Karpas-422 (cell line): ENCODE measurements around the gene FTL. TPM values are rescaled to one million over a fixed set of nuclear protein-coding genes. Genes with fewer than 3 reads are reported as not detected.

ENCODE experiments used
- DNase-seq: peaks from one replicate; pipeline ENCODE4 v3.0.0-alpha.2; 2015
- H2AFZ ChIP-seq: fragments of 200-600 bp; sonication (generic); 2 replicates; pipeline ENCODE4 v1.6.1; 2014; ENCODE audit warnings: antibody characterized with exemption, low read length, mixed read lengths
- H3K27ac ChIP-seq: fragments of 200-600 bp; sonication (generic); 2 replicates; pipeline ENCODE4 v1.5.1; 2014; ENCODE audit warnings: mild to moderate bottlenecking, low read length, moderate library complexity
- H3K27me3 ChIP-seq: fragments of 200-600 bp; sonication (generic); 2 replicates; pipeline ENCODE4 v1.6.1; 2014; ENCODE audit warnings: low read length, mixed read lengths
- H3K36me3 ChIP-seq: fragments of 200-600 bp; sonication (generic); 2 replicates; pipeline ENCODE4 v1.6.1; 2014; ENCODE audit warnings: low read length, mixed read lengths; ENCODE audit not compliant: insufficient read depth
- H3K4me1 ChIP-seq: fragments of 200-600 bp; sonication (generic); 2 replicates; pipeline ENCODE4 v1.6.1; 2014; ENCODE audit warnings: mild to moderate bottlenecking, low read length, mixed read lengths
- H3K4me2 ChIP-seq: fragments of 200-600 bp; sonication (generic); 2 replicates; pipeline ENCODE4 v1.6.1; 2014; ENCODE audit warnings: low read length, low read depth, mild to moderate bottlenecking; ENCODE audit not compliant: poor library complexity, severe bottlenecking
- H3K4me3 ChIP-seq: fragments of 200-600 bp; sonication (generic); 2 replicates; pipeline ENCODE4 v1.5.1; 2014; ENCODE audit warnings: mild to moderate bottlenecking, antibody characterized with exemption, low read length, mixed read lengths
- H3K79me2 ChIP-seq: fragments of 200-600 bp; sonication (generic); 2 replicates; pipeline ENCODE4 v1.6.1; 2014; ENCODE audit warnings: mild to moderate bottlenecking, low read length, mixed read lengths
- H3K9ac ChIP-seq: fragments of 200-600 bp; sonication (generic); 2 replicates; pipeline ENCODE4 v1.6.0; 2014; ENCODE audit warnings: low read length
- H3K9me2 ChIP-seq: fragments of 200-600 bp; sonication (generic), shearing (Covaris generic); replicated peaks from 2 replicates; pipeline ENCODE4 v1.6.0; 2014; ENCODE audit warnings: mild to moderate bottlenecking, low read length, moderate library complexity; ENCODE audit not compliant: insufficient read depth
- H3K9me3 ChIP-seq: fragments of 300-700, 200-600 bp; sonication (generic); 2 replicates; pipeline ENCODE4 v1.6.1; 2014; ENCODE audit warnings: low read length, mixed read lengths
- H4K20me1 ChIP-seq: fragments of 200-600 bp; sonication (generic); 2 replicates; pipeline ENCODE4 v1.6.1; 2014; ENCODE audit warnings: mild to moderate bottlenecking, antibody characterized with exemption, low read length, low read depth; ENCODE audit not compliant: insufficient read depth
- total RNA-seq: library from RNA; depleted of rRNA; stranded (reverse); fragments of >200 nt; shearing (Covaris generic); gene quantifications from 2 replicates; pipeline ENCODE4 v1.2.3, GENCODE V29; 2014; ENCODE audit warnings: low replicate concordance

The FTL gene
- total RNA-seq, 1 experiment from 2014 or later = 6,638 TPM

DNA sequence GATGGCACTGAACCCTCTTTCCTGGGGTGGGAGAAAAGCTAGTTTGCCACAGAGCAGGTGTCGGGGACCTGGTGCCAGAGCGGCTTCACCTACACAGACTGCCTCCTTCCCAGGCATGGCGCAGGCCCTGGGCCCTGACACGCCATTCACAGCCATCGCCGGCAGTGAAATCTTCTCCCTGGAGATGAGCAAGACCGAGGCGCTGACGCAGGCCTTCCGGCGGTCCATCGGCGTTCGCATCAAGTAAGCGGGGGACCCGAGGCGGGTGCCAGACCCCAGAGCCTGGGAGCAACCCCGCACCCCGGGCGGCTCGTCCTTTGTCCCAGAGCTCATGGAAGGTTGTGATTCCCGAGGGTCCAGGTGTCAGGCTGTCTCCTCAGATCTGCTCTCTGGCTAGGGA lies 41.8 kb downstream of the FTL start:
- Histone ChIP-seq H3K27ac (no peak overlapping the region), H3K36me3 (peaks cover 38% of the 10 kb centered on the region), H3K4me3 (no peak overlapping the region), H3K4me1 (no peaks in the 10 kb centered on the region), H3K9me2 (no peaks in the 10 kb centered on the region), H3K4me2 (no peak overlapping the region), H4K20me1 (0 out of 2 replicates have a peak, but pooled peaks cover 3% of the 10 kb centered on the region), H3K9ac (no peak overlapping the region), H3K9me3 (no peaks in the 10 kb centered on the region), H3K27me3 (no peaks in the 10 kb centered on the region), H2AFZ (no peak overlapping the region), H3K79me2 (no peaks in the 10 kb centered on the region; the same call in 1 of the 2 replicates)
- no peak for DNase-seq

DNA sequence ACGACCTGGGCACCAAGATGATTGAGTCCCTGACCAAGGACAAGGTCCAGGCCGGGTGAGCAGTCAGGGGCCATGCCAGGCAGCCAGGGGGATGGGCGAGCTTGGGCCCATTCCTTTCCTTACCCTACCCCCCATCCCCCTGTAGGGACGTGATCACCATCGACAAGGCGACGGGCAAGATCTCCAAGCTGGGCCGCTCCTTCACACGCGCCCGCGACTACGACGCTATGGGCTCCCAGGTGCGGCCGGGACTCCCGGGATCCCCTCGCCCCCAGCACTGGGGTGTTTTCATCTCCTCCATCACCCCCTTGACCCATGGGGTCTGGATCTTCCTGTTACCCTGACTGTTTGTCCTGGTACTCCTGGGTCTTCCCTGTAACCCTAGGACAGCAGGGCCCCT lies 44.7 kb downstream of the FTL start:
- Histone ChIP-seq H3K79me2 (no peaks in the 10 kb centered on the region), H3K4me3 (no peak overlapping the region), H3K9me3 (no peaks in the 10 kb centered on the region), H3K27me3 (no peaks in the 10 kb centered on the region), H3K4me1 (no peaks in the 10 kb centered on the region), H4K20me1 (0 out of 2 replicates have a peak, but pooled peaks cover 8% of the 10 kb centered on the region), H3K27ac (no peak overlapping the region), H2AFZ (no peak overlapping the region), H3K9ac (no peak overlapping the region), H3K9me2 (no peaks in the 10 kb centered on the region), H3K4me2 (no peak overlapping the region), H3K36me3 (peaks cover 25% of the 10 kb centered on the region)
- DNase-seq = no peak

DNA sequence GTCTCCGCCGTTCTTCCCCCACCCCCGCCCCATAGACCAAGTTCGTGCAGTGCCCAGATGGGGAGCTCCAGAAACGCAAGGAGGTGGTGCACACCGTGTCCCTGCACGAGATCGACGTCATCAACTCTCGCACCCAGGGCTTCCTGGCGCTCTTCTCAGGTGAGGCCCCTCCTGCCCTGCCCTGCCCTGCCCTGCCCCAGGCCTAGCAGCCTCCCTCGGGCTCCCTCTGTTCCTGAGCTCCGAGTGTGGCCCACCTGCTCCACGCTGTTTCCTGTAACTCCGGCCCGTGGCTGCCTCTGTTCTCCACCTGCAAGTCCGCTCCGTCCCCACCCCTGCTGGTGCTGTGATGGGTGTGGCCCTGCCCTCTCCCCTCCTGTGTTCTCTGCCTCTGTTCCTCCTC lies 45.3 kb downstream of the FTL start:
- no peak overlapping the region for H3K9ac ChIP-seq
- peaks cover 22% of the 10 kb centered on the region for H3K36me3 ChIP-seq

DNA sequence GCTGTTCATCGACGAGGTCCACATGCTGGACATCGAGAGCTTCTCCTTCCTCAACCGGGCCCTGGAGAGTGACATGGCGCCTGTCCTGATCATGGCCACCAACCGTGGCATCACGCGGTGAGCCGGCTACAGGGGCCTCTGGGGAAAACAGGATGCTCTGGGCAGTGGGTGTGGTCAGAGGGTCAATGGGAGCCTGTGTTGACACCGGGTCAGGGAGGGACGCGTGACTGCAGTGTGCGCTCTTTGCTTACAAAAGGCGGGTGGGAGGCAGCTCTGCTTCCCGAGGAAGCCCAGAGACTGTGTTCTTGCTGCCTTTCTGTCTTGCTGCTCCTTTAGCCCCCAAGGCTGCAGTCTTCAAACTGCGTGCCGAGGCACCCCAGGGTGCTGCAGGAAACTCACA lies 46.1 kb downstream of the FTL start:
- Histone ChIP-seq H3K27me3 (no peaks in the 10 kb centered on the region), H3K9me2 (no peaks in the 10 kb centered on the region), H3K9me3 (no peaks in the 10 kb centered on the region), H3K36me3 (peaks cover 22% of the 10 kb centered on the region), H3K79me2 (no peaks in the 10 kb centered on the region), H2AFZ (no peak overlapping the region), H3K4me3 (no peak overlapping the region), H3K9ac (no peak overlapping the region), H3K27ac (no peak overlapping the region), H3K4me1 (no peaks in the 10 kb centered on the region), H4K20me1 (0 out of 2 replicates have a peak, but pooled peaks cover 8% of the 10 kb centered on the region), H3K4me2 (no peak overlapping the region)
- no peak for DNase-seq

More for the DNA sequence above, 45.3 kb downstream of the FTL start:
- H3K4me2 ChIP-seq = no peak overlapping the region
- no peaks in the 10 kb centered on the region for H3K4me1 ChIP-seq
- no peak overlapping the region for H3K4me3 ChIP-seq
- no peaks in the 10 kb centered on the region for H3K79me2 ChIP-seq
- no peak overlapping the region for H3K27ac ChIP-seq
- no peaks in the 10 kb centered on the region for H3K27me3 ChIP-seq
- H3K9me3 ChIP-seq = no peaks in the 10 kb centered on the region
- H3K9me2 ChIP-seq = no peaks in the 10 kb centered on the region
- no peak overlapping the region for H2AFZ ChIP-seq
- DNase-seq = no peak
- 0 out of 2 replicates have a peak, but pooled peaks cover 8% of the 10 kb centered on the region for H4K20me1 ChIP-seq

DNA sequence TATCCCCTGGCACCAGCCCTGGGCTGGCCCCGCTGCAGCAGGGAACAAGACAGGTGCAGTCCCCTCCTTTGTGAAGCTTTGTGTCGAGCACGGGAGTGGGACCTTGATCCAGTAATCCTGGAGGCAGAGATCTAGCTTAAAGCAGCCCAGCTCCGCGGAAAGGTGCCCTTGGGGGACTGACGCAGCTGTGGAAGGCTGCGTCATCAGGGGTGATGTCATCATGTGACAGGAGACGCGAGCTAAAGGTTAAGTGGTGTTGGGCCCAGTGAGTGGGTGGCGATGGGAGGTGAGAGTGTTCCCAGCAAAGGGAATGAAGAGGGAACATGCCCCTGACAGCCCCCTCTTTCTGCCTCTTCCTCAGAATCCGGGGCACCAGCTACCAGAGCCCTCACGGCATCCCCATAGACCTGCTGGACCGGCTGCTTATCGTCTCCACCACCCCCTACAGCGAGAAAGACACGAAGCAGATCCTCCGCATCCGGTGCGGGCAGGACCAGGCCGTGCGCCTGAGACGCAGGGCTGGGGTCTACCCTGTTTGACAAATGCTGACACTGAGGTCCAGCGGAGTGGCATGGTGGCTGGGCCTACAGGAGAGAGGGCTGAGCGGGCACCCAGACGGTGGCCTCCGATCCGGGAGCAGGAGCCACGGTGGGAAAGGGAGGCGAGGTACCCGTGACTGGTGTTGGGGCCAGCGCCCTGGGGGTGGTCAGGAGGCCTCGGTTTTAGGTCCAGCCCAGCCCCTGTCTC lies 49.2 kb downstream of the FTL start:
- Histone ChIP-seq H3K27ac (no peak overlapping the region), H3K4me2 (no peak overlapping the region), H3K9me3 (no peaks in the 10 kb centered on the region), H3K9ac (no peak overlapping the region), H3K27me3 (no peaks in the 10 kb centered on the region), H3K36me3 (peaks cover 10% of the 10 kb centered on the region; the same call in 1 of the 2 replicates), H2AFZ (no peak overlapping the region), H3K4me3 (no peak overlapping the region), H4K20me1 (peaks cover 5% of the 10 kb centered on the region; the same call in 1 of the 2 replicates), H3K79me2 (no peaks in the 10 kb centered on the region), H3K4me1 (0 out of 2 replicates have a peak, but pooled peaks cover 4% of the 10 kb centered on the region), H3K9me2 (no peaks in the 10 kb centered on the region)
- DNase-seq = no peak

DNA sequence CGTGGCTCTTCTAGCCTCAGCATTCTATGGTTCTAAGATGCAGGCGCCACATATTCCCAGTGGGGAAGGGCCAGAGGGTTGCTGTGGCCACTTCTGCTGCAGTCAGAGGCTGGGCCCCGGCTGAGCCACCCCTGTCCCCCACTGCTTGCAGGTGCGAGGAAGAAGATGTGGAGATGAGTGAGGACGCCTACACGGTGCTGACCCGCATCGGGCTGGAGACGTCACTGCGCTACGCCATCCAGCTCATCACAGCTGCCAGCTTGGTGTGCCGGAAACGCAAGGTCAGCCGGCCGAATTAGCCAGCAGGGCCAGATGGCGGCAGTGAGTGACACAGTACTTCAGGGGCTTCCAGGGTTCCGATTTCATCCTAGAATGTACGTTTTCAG lies 49.8 kb downstream of the FTL start:
- Histone ChIP-seq H3K4me2 (no peak overlapping the region), H3K36me3 (peaks cover 6% of the 10 kb centered on the region; the same call in 1 of the 2 replicates), H3K27ac (no peak overlapping the region), H2AFZ (no peak overlapping the region), H3K4me1 (0 out of 2 replicates have a peak, but pooled peaks cover 4% of the 10 kb centered on the region), H3K4me3 (no peak overlapping the region), H4K20me1 (peaks cover 10% of the 10 kb centered on the region; the same call in 1 of the 2 replicates), H3K27me3 (no peaks in the 10 kb centered on the region), H3K9me2 (no peaks in the 10 kb centered on the region), H3K79me2 (no peaks in the 10 kb centered on the region), H3K9ac (no peak overlapping the region), H3K9me3 (no peaks in the 10 kb centered on the region)
- DNase-seq = no peak

DNA sequence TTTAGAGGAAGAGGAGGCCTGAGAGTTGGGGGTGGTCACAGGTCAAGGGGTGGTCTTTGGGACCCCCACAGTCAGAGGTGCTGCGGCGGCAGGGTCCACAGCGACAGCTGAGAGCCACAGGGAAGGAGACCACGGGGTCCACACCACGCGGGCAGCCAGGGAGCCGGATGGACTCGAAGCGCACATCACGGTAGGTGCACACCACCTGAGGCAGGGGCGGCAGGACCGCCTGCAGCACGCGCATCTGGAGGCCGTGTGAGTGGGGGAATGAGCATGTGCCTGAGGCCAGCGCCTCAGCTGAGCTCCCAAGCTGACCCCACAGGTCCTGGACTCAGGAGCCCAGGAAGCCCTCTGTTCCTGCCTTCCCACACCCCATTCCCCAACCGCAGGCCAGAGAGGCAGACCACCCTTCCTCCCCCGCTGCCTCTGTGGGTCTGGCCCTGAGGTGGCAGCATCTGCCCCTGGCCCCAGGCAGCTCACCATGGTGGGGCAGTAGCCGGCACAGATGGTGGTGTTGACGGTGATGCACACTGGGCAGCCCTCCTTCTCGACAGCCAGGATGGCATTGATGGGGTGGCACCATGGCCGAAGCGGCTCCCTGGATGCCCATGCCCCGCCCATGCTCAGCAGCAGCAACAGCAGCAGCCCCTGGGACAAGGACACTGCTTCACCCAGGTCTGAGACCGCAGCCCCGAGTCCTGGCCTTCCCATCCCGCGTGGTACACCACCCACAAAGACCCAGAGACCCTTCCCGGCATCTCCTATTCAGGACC lies 51.1 kb downstream of the FTL start:
- Histone ChIP-seq H3K9me2 (no peaks in the 10 kb centered on the region), H3K4me1 (peaks cover 16% of the 10 kb centered on the region), H3K36me3 (peaks cover 6% of the 10 kb centered on the region; the same call in 1 of the 2 replicates), H3K4me2 (no peak overlapping the region), H3K9me3 (no peaks in the 10 kb centered on the region), H3K4me3 (no peak overlapping the region), H4K20me1 (peaks cover 22% of the 10 kb centered on the region; the same call in 1 of the 2 replicates), H3K27me3 (no peaks in the 10 kb centered on the region), H3K79me2 (no peaks in the 10 kb centered on the region), H3K9ac (no peak overlapping the region), H2AFZ (no peak overlapping the region), H3K27ac (no peak overlapping the region)
- no peak for DNase-seq
